ENCODE data around the gene CEP20.

The CEP20 gene

DNA sequence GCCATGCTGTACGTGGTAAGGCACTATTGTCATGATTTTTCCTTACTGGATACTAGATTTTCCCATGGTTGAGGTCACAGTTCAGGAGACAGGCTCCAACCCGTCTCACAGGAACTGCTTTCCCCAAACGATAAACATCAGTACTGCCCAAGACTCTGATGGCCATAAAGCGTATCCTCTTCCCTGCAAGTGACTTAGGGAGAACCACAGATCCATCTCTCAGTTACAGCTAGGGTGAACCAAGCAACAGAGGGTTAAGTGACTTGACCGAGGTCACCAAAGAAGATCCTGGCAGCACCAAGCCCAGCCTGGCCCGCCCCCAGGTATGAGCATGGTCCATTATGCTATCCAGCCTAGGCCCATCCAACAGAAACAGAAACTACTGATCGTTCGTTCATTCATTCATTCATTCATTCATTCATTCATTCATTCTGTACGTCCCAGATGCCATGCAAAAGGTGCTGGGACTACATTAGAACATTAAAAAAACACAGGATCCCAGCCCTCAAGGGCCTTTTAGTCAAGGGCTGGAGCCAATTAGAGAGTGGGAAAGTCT, 62.6 kb downstream of the CEP20 start:
- peaks cover 6% of the 10 kb centered on the region for H3K27me3 Mint-ChIP-seq
- no peak overlapping the region for H3K27ac Mint-ChIP-seq
- no peaks in the 10 kb centered on the region for H3K4me1 Mint-ChIP-seq
- ATAC-seq (ENCODE audit: low read depth) (no peak), DNase-seq (ENCODE audit: low spot score in 2 of 2) (no peak)
- H3K4me3 Mint-ChIP-seq = no peak overlapping the region
- H3K36me3 Mint-ChIP-seq = no peaks in the 10 kb centered on the region
- H3K9me3 Mint-ChIP-seq = no peaks in the 10 kb centered on the region

DNA sequence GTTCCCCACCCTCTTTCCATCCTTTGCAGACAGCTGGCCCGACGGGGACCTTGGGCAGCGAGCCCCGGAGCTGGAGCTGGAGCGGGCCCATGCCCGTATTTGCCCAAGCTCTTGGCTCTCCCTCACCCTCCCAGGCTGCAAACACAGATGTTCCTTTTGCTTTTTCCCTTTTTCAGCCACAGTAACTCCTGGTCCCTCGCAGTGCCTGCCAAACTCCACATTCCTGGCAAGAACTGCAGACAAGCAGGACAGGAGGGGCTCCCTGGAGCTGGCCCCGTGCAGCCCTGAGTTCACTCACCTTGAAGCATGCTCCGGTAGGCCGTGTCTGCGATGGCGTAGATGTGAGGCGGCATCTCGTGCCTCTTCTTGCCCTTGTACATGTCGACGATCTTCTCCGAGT, 65.4 kb downstream of the CEP20 start:
- no peaks in the 10 kb centered on the region for H3K4me1 Mint-ChIP-seq
- peaks cover 6% of the 10 kb centered on the region for H3K27me3 Mint-ChIP-seq
- no peak overlapping the region for H3K4me3 Mint-ChIP-seq
- no peak for ATAC-seq (ENCODE audit: low read depth)
- DNase-seq (ENCODE audit: low spot score in 2 of 2) = no peak
- no peaks in the 10 kb centered on the region for H3K36me3 Mint-ChIP-seq
- no peak overlapping the region for H3K27ac Mint-ChIP-seq
- no peaks in the 10 kb centered on the region for H3K9me3 Mint-ChIP-seq

DNA sequence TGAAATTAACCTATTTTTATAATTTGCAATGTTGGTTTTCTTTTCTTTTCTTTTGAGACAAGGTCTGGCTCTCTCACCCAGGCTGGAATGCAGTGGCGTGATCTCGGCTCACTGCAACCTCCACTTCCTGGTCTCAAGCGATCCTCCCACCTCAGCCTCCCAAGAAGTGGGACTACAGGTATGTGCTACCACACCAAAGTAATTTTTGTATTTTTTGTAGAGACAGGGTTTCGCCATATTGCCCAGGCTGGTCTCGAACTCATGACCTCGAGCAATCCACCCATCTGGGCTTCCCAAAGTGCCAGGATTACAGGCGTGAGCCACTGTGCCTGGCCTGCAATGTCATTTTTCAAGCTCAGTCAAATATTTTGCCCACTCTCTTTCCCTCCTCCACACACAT, 67.6 kb downstream of the CEP20 start:
- no peaks in the 10 kb centered on the region for H3K4me1 Mint-ChIP-seq
- no peak overlapping the region for H3K4me3 Mint-ChIP-seq
- peaks cover 3% of the 10 kb centered on the region for H3K36me3 Mint-ChIP-seq
- ATAC-seq (ENCODE audit: low read depth) = no peak
- H3K27ac Mint-ChIP-seq = no peak overlapping the region
- peaks cover 4% of the 10 kb centered on the region for H3K9me3 Mint-ChIP-seq
- no peak for DNase-seq (ENCODE audit: low spot score in 2 of 2)
- peaks cover 9% of the 10 kb centered on the region for H3K27me3 Mint-ChIP-seq

DNA sequence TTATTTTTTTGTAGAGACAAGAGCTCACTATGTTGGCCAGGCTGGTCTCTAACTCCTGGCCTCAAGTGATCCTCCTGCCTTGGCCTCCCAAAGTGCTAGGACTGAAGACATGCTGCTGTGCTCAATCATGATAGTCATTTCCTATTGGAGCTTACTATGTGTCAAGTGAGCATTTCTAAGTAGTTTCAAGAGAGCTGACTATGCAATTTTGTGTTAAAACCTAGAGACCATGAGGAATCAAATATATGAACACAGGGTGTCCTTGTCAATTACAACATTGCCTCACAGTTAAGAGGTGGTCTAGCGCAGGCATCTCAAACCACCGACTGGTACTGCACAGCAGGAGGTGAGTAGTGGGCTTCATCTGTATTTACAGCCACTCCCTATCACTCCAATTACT, 69.4 kb downstream of the CEP20 start:
- no peak overlapping the region for H3K4me3 Mint-ChIP-seq
- H3K27me3 Mint-ChIP-seq = peaks cover 7% of the 10 kb centered on the region
- no peak for ATAC-seq (ENCODE audit: low read depth)
- no peaks in the 10 kb centered on the region for H3K4me1 Mint-ChIP-seq
- H3K27ac Mint-ChIP-seq = no peak overlapping the region
- DNase-seq (ENCODE audit: low spot score in 2 of 2) = no peak
- peaks cover 8% of the 10 kb centered on the region for H3K9me3 Mint-ChIP-seq
- peaks cover 3% of the 10 kb centered on the region for H3K36me3 Mint-ChIP-seq

DNA sequence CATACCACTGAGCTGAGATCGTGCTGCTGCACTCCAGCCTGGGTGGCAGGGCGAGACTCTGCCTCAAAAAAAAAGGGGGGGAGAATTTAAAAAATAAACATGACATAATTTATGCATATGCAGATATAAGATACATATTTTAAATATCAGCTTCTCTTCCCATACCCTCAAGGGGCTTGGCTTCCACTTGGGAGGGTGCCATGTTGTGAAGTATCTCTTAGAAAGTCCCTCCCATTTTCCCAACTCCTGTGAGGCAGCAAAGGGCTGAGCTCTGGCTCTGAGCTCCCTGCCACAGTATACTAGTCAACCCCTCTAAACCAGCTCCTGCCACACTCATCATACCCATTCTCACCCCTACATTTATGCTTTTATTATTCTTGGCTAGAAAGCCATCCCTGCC, 71.0 kb downstream of the CEP20 start:
- Mint-ChIP-seq H3K36me3 (peaks cover 3% of the 10 kb centered on the region), H3K27ac (no peak overlapping the region), H3K9me3 (peaks cover 8% of the 10 kb centered on the region), H3K4me1 (no peaks in the 10 kb centered on the region), H3K27me3 (peaks cover 3% of the 10 kb centered on the region), H3K4me3 (no peak overlapping the region)
- no peak for ATAC-seq (ENCODE audit: low read depth)
- no peak for DNase-seq (ENCODE audit: low spot score in 2 of 2)

DNA sequence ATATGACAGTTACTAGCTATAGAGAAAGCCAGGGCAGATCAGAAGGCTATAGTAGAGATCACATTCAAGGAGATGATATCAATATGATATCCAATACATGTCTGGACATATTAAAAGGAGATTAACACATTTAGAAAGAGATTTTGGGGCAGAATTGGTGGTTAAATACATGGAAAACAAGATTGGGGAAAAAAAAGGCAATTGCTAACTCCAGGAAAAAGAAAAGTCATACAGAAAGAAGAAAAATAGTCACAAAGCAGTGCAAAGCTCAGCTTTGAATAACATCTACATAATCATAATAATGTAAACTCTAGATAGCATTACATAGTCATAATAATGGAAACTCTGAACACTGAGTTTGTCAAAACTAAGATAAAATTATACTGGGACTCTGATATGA, 72.2 kb downstream of the CEP20 start:
- H3K27me3 Mint-ChIP-seq = peaks cover 5% of the 10 kb centered on the region
- H3K9me3 Mint-ChIP-seq = peaks cover 8% of the 10 kb centered on the region

More for the DNA sequence above, 72.2 kb downstream of the CEP20 start:
- H3K27ac Mint-ChIP-seq = no peak overlapping the region
- no peak overlapping the region for H3K4me3 Mint-ChIP-seq
- no peak for DNase-seq (ENCODE audit: low spot score in 2 of 2)
- no peaks in the 10 kb centered on the region for H3K4me1 Mint-ChIP-seq
- no peak for ATAC-seq (ENCODE audit: low read depth)
- H3K36me3 Mint-ChIP-seq = peaks cover 3% of the 10 kb centered on the region

Data from memory B cell (primary cell).